D721Med (cell line): ENCODE measurements around the gene ANK3.

ENCODE experiments used
- DNase-seq: peaks from one replicate; pipeline ENCODE4 v3.0.0; 2011; ENCODE audit warnings: low spot score; ENCODE audit not compliant: insufficient read length
- FAIRE-seq: peaks from 2 replicates; lab custom pipeline; 2011; peaks lifted over from hg19 to GRCh38; lab: Jason Lieb, UNC
- CTCF ChIP-seq: IDR thresholded peaks from 2 replicates; pipeline ENCODE4 v1.5.1; 2012; ENCODE audit warnings: mild to moderate bottlenecking, control low read depth; ENCODE audit not compliant: insufficient read depth; ENCODE audit errors: missing control alignments

Gene ANK3

GRCh38 chr10:60422809-60423208, 33.1 kb upstream of the ANK3 start:
- TF ChIP-seq CTCF = no peak
- FAIRE-seq (no peak), DNase-seq (no peak)

DNA sequence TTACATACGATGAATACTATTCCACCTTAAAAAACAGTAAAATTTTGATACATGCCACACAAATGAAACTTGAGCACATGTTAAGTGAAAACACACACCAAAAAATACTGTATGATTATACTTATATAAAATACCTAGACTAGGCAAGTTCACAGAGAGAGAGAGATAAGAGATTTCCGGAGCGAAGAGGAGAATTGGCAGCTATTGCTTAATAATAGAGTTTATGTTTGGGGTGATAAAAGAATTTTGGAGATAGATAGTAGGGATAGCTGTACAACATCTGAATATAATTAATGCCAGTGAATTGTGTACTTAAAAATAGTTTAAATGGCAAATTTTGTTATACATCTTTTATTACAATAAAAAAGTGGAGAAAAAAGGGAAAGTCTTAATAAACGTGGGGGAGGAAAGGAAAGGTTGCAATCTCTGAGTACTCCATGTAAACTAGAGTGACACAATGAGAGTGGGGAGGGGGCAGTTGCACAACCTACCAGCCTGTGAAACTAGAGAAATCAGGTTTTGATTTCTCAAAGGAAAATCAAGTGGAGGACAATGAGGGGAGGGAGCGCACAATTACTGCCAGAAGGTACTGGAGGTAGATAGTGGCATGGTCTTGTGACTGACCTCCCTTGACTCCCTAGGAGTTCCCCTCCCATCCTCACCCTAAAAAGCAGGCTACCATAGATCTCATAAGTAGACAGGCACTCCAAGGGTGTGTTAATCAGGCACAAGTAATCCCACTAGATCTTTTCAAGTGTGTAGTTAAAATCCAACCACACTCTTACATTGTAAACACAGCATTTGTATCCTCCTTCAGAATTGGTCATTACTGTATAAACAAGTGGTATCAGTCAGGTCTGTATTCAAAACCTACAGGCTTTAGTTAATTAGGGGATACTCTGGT, 31.6 kb upstream of the ANK3 start:
- no peak for FAIRE-seq
- no peak for TF ChIP-seq CTCF
- DNase-seq = no peak

- FAIRE-seq = no peak
- no peak for DNase-seq
- TF ChIP-seq CTCF = no peak
Observed at GRCh38 chr10:60419249-60419648, 29.6 kb upstream of the ANK3 start.

GRCh38 chr10:60417901-60418300, 28.2 kb upstream of the ANK3 start:
- FAIRE-seq = no peak
- no peak for DNase-seq
- TF ChIP-seq CTCF = no peak

GRCh38 chr10:60417024-60417423, 27.3 kb upstream of the ANK3 start:
- FAIRE-seq (no peak), DNase-seq (no peak)
- no peak for TF ChIP-seq CTCF

DNA sequence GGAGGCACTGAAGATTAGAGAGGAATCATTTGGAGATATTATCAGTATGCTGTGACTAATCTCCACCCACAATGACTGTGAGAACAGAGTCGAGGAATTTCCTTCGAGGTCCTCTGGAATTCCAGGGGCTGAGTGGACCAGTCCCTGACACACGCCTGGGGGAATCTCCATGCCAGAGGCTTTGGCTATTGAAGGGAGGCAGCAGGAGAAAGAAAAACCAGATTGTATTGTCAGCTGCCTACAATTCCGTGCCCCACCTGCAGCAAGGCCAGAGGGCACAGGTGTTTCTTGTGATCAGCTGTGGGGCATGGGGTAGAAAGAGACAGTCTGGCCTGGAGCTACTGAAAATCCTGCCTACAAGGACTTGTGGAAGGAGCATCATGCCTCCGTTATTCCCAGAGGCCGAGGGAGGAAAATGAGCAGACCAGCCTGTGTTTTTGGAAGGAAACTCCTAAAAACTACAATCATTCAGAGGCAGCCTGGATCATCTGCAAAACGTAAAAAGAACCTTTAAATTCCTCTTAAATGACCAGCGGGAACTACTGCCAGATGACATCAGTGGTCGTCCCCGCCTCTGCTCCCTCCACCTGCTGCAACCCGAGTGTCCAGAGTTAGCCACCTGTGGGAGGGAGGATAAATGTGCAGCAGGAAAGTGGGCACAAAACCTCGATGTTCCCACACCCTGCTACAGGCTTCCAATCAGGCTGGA, 25.4 kb upstream of the ANK3 start:
- TF ChIP-seq CTCF = no peak
- DNase-seq = no peak

More for the DNA sequence above, 25.4 kb upstream of the ANK3 start:
- FAIRE-seq = no peak
